ENCODE results near the gene TARBP2.

TARBP2 gene

GRCh38 chr12:53500776-53501614 lies at the start of gene TARBP2:
Gene TARBP2 (plus strand): TSS chr12:53501283. CDS start chr12:53501409, 126 bp downstream.
- peak; percentile 100 for DNase-seq (ENCODE audit: low read depth)
- TF ChIP-seq CTCF (conservative IDR thresholded peaks at IDR 0.05; ENCODE audit: low read length): no peak
- peak within 1 kb of the TSS; percentile 81 for H3K4me3 ChIP-seq (ENCODE audit: low read length)

- peak within 1 kb of the TSS; percentile 91 for H3K4me3 ChIP-seq (ENCODE audit: low read length)
- peak; percentile 100 for DNase-seq (ENCODE audit: low read depth)
- TF ChIP-seq CTCF (conservative IDR thresholded peaks at IDR 0.05; ENCODE audit: low read length): peak; percentile 91
These were observed 49.4 kb upstream of the TARBP2 start, which contains the start of gene PCBP2 for GRCh38 chr12:53451661-53452158. Gene PCBP2 (plus strand): TSS chr12:53452102. CDS start chr12:53454801, 2,699 bp downstream.

GRCh38 chr12:53452159-53453077 lies 48.7 kb upstream of the TARBP2 start:
- H3K4me3 ChIP-seq (ENCODE audit: low read length): peak overlapping the region; percentile 91
- DNase-seq (ENCODE audit: low read depth): peak; percentile 86
- TF ChIP-seq CTCF (conservative IDR thresholded peaks at IDR 0.05; ENCODE audit: low read length): no peak

- DNase-seq (ENCODE audit: low read depth): no peak
- H3K4me3 ChIP-seq (ENCODE audit: low read length): peak overlapping the region; percentile 91
- TF ChIP-seq CTCF (conservative IDR thresholded peaks at IDR 0.05; ENCODE audit: low read length): no peak
These were observed 47.0 kb upstream of the TARBP2 start for GRCh38 chr12:53453953-53454640.

- no peak overlapping the region for H3K4me3 ChIP-seq (ENCODE audit: low read length)
- no peak for TF ChIP-seq CTCF (conservative IDR thresholded peaks at IDR 0.05; ENCODE audit: low read length)
- no peak for DNase-seq (ENCODE audit: low read depth)
These were observed 46.4 kb upstream of the TARBP2 start for GRCh38 chr12:53454707-53455106.

- H3K4me3 ChIP-seq (ENCODE audit: low read length): no peak overlapping the region
- DNase-seq (ENCODE audit: low read depth): no peak
- TF ChIP-seq CTCF (conservative IDR thresholded peaks at IDR 0.05; ENCODE audit: low read length): no peak
These were observed 44.3 kb upstream of the TARBP2 start for GRCh38 chr12:53456654-53457366.
